ENCODE measurements around the gene TBC1D10B.

The TBC1D10B gene

GRCh38 chr16:30354423-30355143 lies 15.7 kb downstream of the TBC1D10B start:
- H3K36me3 Mint-ChIP-seq (ENCODE audit: low read depth), result peaks cover 52% of the 10 kb centered on the region
- H3K27ac Mint-ChIP-seq, result peak overlapping the region; percentile 100
- peaks cover 51% of the 10 kb centered on the region for H3K4me1 Mint-ChIP-seq
- no peaks in the 10 kb centered on the region for H3K9me3 Mint-ChIP-seq
- peak overlapping the region; percentile 97 for H3K4me3 Mint-ChIP-seq
- H3K27me3 Mint-ChIP-seq (ENCODE audit: low read depth, poor library complexity), result peaks cover 6% of the 10 kb centered on the region
- DNase-seq, result peak; percentile 71
- TF ChIP-seq CTCF (IDR thresholded peaks at IDR 0.05), result no peak

- peak overlapping the region; percentile 97 for H3K4me3 Mint-ChIP-seq
- H3K27me3 Mint-ChIP-seq (ENCODE audit: low read depth, poor library complexity), result peaks cover 6% of the 10 kb centered on the region
- H3K9me3 Mint-ChIP-seq, result no peaks in the 10 kb centered on the region
- TF ChIP-seq CTCF (IDR thresholded peaks at IDR 0.05), result no peak
- no peak for DNase-seq
- peaks cover 54% of the 10 kb centered on the region for H3K4me1 Mint-ChIP-seq
- peaks cover 58% of the 10 kb centered on the region for H3K36me3 Mint-ChIP-seq (ENCODE audit: low read depth)
- no peak overlapping the region for H3K27ac Mint-ChIP-seq
Observed at GRCh38 chr16:30353438-30354129, 16.7 kb downstream of the TBC1D10B start.

GRCh38 chr16:30352488-30353401 lies 17.5 kb downstream of the TBC1D10B start:
- DNase-seq, result no peak
- Mint-ChIP-seq H3K9me3 (no peaks in the 10 kb centered on the region), H3K4me1 (peaks cover 49% of the 10 kb centered on the region), H3K27me3 (ENCODE audit: low read depth, poor library complexity) (peaks cover 6% of the 10 kb centered on the region), H3K36me3 (ENCODE audit: low read depth) (peaks cover 58% of the 10 kb centered on the region), H3K27ac (peak overlapping the region; percentile 69), H3K4me3 (peak overlapping the region; percentile 64)
- TF ChIP-seq CTCF (IDR thresholded peaks at IDR 0.05), result peak; percentile 24

- Mint-ChIP-seq H3K36me3 (ENCODE audit: low read depth) (peaks cover 51% of the 10 kb centered on the region), H3K27ac (no peak overlapping the region), H3K27me3 (ENCODE audit: low read depth, poor library complexity) (peaks cover 6% of the 10 kb centered on the region), H3K9me3 (no peaks in the 10 kb centered on the region), H3K4me1 (peaks cover 42% of the 10 kb centered on the region), H3K4me3 (peak overlapping the region; percentile 49)
- DNase-seq, result no peak
- TF ChIP-seq CTCF (IDR thresholded peaks at IDR 0.05), result no peak
Observed at GRCh38 chr16:30351586-30352419, 18.5 kb downstream of the TBC1D10B start.

GRCh38 chr16:30351001-30351441 lies 19.3 kb downstream of the TBC1D10B start:
- H3K27ac Mint-ChIP-seq, result peak overlapping the region; percentile 66
- TF ChIP-seq CTCF (IDR thresholded peaks at IDR 0.05), result no peak
- peaks cover 6% of the 10 kb centered on the region for H3K27me3 Mint-ChIP-seq (ENCODE audit: low read depth, poor library complexity)
- no peak overlapping the region for H3K4me3 Mint-ChIP-seq
- no peaks in the 10 kb centered on the region for H3K9me3 Mint-ChIP-seq
- peaks cover 50% of the 10 kb centered on the region for H3K36me3 Mint-ChIP-seq (ENCODE audit: low read depth)
- peaks cover 34% of the 10 kb centered on the region for H3K4me1 Mint-ChIP-seq
- DNase-seq, result no peak

Data from nephron progenitor cell (in vitro differentiated cells).